H54 (cell line): ENCODE data around the gene LOXL4.

Source experiments
- DNase-seq: peaks from one replicate; pipeline ENCODE4 v3.0.0; 2011; ENCODE audit warnings: low spot score, mixed read lengths; ENCODE audit not compliant: insufficient read length
- FAIRE-seq: peaks from 3 replicates; lab custom pipeline; 2011; peaks lifted over from hg19 to GRCh38; lab: Jason Lieb, UNC
- POLR2A ChIP-seq: IDR thresholded peaks from 2 replicates; pipeline ENCODE4 v1.6.1; 2011; ENCODE audit warnings: low read depth, mild to moderate bottlenecking, low read length

The LOXL4 gene

DNA sequence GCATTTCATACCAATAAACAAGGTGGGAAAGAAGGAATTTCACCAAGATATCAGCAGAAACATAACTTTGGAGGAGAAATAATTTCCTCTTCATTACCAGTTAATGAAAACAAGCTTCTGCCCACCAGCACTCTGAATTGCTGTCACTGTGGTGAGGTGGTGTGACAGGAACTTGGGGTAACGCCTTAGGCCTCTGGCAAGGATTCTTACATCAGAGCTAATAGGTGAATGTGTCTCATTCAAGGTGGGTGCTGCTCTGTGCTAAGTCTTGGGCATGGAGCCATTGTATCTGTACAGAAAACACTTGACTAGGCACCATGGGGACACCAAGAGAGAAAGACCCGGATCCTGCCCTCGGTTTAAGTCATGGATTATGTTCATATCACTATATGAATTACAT is 8.3 kb upstream of the LOXL4 start:
- DNase-seq (no peak), FAIRE-seq (no peak)
- TF ChIP-seq POLR2A: no peak

DNA sequence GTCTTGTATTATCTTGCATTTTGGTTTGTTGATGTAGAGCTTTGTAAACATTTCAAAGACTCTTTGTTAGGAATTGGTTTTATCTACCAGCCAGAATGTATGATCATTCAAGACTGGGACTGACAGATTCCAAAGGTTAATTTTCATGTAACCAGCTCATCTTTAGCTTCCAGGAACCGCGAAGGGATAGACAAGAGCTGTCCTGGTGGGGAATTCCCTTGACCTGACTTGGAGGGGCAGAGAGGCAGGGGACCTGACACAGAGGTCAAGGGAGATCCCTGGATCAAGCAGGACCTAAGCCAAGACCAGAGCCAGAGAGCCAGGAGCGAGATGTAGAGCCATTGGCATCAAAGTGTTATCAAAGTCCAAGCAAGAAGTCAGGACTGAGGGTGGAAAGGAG is 6.6 kb upstream of the LOXL4 start:
- TF ChIP-seq POLR2A: no peak
- no peak for DNase-seq
- no peak for FAIRE-seq

DNA sequence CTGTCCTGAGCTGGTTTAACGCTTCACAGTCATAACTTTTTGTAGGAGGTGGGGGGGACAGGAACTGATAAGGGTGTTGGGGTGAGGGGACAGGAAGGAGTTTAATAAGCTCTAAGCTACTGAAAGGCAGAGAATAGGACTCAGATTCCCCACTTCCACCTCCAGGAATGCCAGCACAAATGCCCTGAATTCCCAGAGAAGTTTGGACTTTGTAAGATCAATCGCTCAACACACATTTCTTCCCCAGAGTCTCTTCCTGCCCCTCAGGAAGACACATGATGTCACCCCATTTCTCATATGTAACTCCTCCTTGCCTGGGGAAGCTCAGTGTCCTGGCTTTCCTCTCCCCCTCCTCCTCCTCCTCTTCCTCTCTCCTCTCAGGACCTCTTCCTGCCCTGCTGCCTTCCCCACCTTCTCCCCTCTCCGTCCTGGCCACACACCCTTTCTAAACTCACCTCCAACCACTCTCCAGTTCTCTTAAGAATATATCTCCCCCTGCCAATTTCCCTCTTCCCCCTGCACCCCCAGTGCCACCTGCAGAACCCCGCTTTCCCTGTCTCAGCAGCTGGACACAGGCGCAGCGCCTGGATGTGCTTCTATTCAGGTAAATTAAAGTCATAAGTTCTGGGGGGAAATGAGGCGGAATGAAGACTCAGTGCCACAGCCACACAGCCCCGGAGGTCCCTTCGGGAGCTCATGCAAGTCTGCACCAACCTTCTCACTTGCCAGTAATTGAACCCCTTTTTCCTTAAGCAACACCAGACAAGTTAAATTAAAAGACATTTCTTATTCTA is 5.3 kb upstream of the LOXL4 start:
- DNase-seq: no peak
- no peak for TF ChIP-seq POLR2A
- FAIRE-seq: no peak

DNA sequence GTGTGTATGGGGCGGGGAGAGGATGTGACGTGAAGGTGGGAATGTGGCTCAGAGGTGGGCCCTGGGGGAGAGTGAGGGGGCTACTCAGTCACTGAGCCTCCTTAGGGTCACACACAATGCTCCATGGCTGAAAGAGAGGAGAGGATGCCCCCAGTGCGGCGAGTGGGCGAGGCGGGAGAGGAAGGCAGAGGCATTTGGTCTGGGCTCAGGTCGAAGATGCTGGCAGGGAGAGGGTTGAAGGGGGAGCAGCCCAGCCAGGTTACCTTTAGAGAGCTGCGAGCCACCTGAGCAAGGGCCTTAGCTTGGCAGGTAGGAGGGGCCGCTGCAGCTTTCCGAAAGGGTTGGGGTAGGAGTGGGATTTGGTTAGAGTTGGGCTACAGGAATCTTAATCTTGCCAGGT is 4.7 kb upstream of the LOXL4 start:
- TF ChIP-seq POLR2A: no peak
- no peak for FAIRE-seq
- DNase-seq: no peak

DNA sequence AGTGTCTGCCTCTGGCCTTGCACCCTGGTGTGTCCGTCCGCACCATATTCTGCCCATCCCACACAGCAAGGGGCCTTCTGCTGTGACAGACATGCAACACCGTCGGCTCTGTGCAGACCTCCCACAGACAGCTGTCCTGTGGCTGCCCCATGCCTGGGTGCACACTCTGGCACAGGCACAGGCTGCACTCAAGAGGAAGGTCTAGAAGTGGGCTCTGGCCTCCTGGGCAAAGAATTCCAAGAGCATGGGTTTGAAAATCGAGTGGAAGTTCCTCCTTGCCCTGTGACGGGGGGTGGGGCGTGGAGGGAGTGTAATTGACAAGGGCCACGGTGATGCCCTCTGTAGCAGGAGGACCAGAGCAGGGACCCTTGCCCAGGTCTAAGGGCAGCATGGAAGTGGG is 4.3 kb upstream of the LOXL4 start:
- DNase-seq (no peak), FAIRE-seq (no peak)
- no peak for TF ChIP-seq POLR2A

DNA sequence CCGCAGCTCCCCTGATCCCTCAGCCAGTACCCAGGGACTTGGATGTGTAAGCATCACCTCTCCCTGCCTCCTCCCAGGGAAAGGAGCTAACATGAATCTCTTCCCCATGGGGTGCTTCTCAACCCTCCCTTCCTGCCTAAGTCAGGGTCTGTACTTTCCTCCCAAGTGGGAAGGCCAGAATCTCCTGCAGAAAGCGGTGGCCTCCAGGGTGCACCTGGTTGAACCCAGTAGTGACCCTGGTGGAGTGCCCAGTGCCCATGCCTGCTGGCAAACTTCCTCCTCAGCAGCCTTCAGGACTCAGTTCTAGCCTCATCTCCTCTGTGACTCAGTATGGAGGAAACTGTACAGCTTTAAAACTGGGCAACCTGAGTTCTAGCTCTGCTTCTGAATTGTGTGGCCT is 2.8 kb upstream of the LOXL4 start:
- DNase-seq (no peak), FAIRE-seq (no peak)
- no peak for TF ChIP-seq POLR2A

DNA sequence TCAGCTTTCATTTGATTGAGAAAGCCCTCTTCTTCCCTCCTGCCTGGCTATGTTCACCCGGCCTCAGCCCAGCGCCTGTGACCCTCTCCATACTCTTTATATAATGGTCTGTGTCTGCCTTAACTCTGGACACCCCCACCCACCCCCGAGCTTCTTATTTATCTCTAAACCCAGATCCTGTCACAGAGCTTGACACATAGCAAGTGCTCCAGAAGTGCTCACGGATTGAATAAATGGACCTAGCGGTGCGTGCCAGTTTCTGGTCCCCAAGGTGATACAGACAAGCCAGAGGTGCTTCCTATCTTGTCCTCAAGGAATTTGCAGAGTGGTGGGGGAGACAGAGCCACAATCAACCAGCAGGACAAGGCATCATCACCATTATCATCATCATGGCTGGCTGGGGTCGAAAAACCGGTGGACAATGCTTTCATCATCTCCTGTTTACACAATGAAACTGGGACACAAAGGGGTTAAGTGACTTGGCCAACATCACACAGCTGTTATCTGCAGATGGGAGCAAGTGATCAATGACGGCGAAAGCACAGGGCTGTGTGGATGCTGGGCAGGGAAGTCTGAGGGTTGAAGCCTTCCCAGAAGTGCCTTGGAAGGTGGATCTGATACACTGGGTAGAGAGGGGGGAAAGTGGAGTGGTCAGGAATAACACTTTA is 2.2 kb upstream of the LOXL4 start:
- FAIRE-seq (no peak), DNase-seq (no peak)
- TF ChIP-seq POLR2A: no peak

DNA sequence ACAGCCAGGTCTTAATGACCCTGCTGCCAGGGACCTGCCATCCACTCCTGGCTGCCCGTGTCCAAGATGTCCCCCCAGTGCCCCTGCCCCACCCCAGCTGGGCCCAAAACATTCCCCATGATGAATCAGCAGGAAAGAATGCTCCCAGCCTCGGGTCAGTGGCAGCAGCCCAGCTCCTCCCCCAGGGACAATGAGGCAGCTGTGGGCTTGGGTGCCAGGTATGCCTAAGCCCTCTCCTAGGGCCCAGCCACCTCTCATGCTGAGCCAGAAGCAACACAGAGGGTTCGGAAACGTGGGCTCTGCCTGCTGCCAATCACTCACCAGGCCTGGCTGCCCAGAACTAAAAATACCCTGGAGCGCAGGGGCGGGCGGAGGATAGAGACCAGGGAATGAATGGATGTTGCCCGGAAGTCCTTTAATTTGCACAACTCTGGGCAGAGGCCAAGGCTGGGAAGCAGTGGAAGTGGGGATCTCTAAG is 1.5 kb upstream of the LOXL4 start:
- peak; percentile 25; the same call in 1 of the 2 replicates for TF ChIP-seq POLR2A
- DNase-seq (peak; percentile 99), FAIRE-seq (no peak)

DNA sequence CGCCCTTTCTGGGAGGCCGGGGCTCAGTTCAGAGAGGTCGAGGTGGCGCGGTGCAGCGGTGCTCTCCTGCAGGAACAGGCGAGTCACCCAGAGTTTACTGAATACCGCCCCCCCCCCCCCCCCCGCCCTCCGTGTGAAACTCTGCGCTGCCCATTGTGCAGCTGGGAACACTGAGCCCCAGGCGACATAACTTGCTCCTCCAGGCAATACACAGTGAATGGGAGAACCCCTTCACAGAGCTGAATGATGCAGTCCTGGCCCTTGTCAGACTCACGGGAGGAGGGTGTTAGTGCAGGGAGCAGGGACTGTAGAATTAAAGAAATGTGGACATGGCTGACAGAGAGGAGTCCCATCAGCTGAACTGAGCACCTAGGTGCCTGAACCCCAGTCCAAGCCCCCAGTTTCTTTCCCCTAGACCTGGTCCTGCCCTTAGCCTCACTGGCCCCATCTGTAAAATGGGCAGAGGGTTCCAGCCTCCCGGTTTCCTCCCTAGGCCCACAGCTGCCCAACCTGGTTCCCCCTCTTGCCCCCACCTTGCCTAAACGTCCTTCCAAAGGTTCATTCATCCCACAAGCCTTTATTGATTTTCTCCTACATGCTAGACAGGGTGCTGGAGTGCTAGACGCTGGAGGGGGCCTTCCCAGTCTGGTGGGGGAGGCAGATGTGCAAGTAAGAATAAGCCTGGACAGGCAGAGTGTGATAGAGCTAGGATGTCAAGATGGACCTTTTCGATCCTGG is 869 bp upstream of the LOXL4 start:
- FAIRE-seq: no peak
- DNase-seq: peak; percentile 52
- no peak for TF ChIP-seq POLR2A

DNA sequence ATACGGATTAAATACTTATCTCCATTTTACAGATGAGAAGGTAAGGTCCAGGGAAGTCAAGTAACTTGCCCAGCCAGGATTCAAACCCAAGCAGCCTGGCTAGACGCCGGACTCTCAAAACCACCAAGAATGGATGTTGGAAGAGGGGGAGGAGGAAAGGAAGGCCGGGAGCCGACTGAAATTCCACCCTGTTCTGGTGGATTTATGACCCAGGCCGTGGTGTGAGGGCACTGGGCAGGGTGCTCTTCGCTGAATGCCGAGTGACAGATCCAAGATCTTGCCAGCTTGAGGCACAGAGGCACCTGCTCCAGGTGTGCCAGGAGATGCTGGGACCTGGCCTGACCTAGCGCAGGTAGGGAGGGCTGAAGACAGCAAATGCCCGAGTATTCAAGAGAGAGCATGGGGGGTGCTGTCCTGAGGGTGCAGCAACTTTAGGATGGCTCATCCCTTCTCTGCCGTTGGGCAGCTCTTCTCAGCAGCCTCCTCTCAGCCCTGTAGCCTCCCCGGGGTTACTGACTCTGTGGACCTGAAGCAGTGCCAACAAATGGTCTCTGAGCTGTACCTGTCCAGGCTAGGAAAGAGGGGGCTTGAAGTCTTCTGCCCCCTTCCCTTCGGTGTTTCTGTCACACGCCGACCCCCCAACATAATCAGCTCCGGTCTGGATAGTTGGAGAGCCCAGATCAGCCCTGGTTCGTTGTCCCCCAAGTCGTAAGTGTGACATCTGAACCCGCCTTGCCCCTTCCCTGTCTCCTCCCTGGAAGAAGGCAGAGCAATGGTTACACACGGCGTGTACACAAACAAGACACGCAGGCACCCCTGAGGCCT is 713 bp downstream of the LOXL4 start:
- no peak for FAIRE-seq
- DNase-seq: peak; percentile 37
- no peak for TF ChIP-seq POLR2A

DNA sequence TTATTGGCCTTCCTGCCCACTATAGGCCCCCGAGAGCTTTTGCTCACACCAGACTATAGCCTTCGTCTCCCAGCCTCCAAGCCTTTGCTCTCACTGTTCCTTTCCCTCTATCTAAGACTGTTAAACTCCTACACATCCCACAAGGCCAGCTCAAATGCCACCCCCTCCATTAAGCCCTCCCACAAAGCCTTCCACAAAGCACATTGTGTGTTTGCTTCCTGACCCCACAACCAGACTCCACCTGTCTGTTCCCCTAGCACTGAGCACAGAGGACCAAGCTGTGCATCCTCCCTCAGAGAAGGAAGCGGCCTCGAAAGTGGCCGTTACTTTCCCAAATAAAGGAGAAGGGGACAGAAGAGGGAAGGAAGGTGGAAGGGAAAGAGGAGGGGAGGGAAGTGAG is 1.3 kb downstream of the LOXL4 start:
- no peak for TF ChIP-seq POLR2A
- FAIRE-seq: no peak
- peak; percentile 36 for DNase-seq

DNA sequence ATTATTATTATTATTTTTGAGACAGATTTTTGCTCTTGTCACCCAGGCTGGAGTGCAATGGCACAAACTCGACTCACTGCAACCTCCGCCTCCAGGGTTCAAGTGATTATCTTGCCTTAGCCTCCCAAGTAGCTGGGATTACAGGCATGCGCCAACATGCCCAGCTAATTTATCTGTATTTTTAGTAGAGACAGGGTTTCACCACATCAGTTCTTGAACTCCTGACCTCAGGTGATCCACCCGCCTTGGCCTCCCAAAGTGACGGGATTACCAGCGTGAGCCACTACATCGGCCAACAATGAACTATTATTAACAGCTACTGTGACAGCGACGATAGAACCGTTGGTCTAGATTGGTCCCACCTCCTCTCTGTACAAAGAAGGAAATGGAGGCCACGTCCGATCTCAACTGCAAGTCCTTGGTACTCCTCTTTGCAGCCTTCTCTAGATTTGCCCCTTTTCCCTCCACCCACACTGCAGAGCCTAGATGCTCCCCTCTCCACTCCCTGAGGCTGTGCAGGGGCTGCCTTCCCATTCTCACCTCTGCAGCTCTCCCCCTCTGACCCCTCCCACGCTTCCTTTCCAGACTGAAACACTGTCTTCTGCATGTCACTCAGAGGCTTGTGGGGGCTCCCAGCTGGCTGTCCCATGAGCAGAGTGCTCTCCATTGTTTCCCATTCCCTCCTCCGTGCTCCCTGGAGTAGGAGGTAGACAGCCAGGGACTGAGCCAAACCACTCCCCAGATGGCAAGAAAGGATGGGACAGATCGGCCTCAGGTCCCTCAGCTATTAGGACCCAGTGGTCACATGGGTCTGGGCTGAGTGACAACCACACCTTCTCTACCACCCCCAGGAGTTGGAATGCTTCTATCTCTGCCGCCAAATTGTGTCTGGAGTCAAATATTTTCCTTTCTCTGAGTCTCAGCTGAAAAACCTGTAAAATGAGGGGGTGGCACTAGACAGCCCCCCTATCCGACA is 2.3 kb downstream of the LOXL4 start:
- DNase-seq (no peak), FAIRE-seq (no peak)
- no peak for TF ChIP-seq POLR2A

DNA sequence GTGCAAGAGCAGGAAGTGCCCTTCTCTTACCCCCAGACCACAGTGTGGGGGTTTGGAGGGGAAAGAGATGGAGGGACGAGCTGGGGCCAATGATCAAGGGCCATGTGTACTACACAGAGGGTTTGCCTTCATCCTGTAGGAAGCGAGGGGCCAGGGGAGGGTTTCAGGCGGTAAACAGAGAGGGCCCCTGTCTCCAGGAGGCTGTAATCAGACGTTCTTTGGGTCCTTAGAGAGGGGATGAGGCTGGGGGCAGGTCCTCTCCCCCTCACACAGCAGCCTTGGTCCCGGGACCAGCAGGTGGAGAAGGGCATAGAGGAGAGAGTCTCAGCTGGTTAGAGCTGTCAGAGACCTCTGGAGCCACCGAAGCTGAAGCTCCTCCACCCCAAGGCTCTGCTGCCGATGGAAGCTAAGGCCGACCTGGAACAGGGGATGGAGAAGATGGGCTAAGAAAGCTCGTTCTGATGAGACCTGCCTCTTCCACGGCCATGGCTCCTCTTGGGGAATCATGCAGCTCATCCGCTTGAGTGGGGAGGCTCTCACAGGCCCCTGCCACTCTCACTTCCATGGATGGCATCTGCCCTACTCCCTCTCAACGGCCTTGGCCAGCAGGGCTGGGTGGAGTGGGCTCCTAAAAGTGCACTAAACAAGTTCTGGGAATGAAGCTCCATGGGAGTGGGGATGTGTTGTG is 3.5 kb downstream of the LOXL4 start:
- no peak for FAIRE-seq
- no peak for TF ChIP-seq POLR2A
- DNase-seq: no peak
